ENCODE data around the gene TUBG1. TPM values are rescaled to one million over a fixed set of nuclear protein-coding genes. Genes with fewer than 3 reads are reported as not detected.
A peak's percentile ranks its signal among the peaks of the same experiment; 100 is the strongest.

TUBG1 gene
- total and polyA plus RNA-seq, 9 of the 15 experiments (the other 6 are each of a cell fraction or from before 2014, with no cell fraction given), result 33.1 to 147 (median 66.0) TPM

DNA sequence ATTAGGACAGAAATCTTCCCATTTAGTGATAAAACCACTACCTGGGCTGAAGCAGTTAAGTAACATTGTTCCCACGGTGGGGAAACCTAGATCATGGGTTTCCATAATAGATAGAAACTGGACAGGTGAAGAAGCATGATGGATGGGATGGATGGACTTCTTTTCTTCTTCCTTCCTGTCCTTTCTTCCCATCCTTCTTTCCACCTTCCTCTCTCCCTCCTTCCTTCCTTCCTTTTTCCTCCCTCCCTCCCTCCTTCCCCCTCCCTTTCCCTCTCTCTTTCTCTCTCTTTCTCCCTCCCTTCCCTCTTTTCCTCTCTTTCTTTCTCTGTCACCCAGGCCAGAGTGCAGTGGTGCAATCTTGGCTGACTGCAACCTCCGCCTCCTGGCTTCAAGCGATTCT lies 35.0 kb upstream of the TUBG1 start:
- H3K4me2 ChIP-seq (ENCODE audit: insufficient read depth, low read length), result no peak overlapping the region
- intact Hi-C loops (cut with micrococcal nuclease), result no loop called here
- no peak overlapping the region for H3K27ac ChIP-seq (ENCODE audit: extremely low read depth, low read depth, low read length)
- no peak overlapping the region for H2AFZ ChIP-seq (ENCODE audit: low read depth, low read length)
- DNase-seq (ENCODE audit: extremely low read depth in 1 of 4, low spot score in 3 of 4), result no peak
- POLR2A ChIA-PET, result interaction anchor here (1.6 kb wide), 1 partner anchor 11 kb away, joined by 7 read pairs; no protein-coding TSS in a partner anchor
- H3K79me2 ChIP-seq (ENCODE audit: control insufficient read depth, insufficient read depth, low read length), result peaks cover 78% of the 10 kb centered on the region
- ATAC-seq, result no peak
- BruUV-seq (replicated peaks), result no TSS peak
- in situ Hi-C loops (cut with MboI), result no loop called here
- CTCF ChIA-PET (ENCODE audit: low intra/inter-chr PET ratio), result interaction anchor here (0.6 kb wide), 1 partner anchor 881 kb away, joined by 3 read pairs; no protein-coding TSS in a partner anchor
- H3K36me3 ChIP-seq (ENCODE audit: control insufficient read depth, insufficient read depth, low read length), result peaks cover 74% of the 10 kb centered on the region
- no peaks in the 10 kb centered on the region for H3K9me1 ChIP-seq (ENCODE audit: control insufficient read depth, insufficient read depth, low read length)
- H3K4me1 ChIP-seq (replicated peaks in 1 of 2; ENCODE audit: control insufficient read depth in 2 of 2, insufficient read depth in 2 of 2, low read length in 2 of 2), result peaks cover 23 to 32% of the 10 kb centered on the region in 2 experiments; a peak in 4 of 5 replicates
- H3K27me3 ChIP-seq (ENCODE audit: control insufficient read depth in 2 of 2, insufficient read depth in 2 of 2, low read length in 2 of 2), result no peaks in the 10 kb centered on the region
- no peak overlapping the region for H3K4me3 ChIP-seq
- H3K9me3 ChIP-seq (replicated peaks; ENCODE audit: control insufficient read depth, insufficient read depth, low read depth, low read length), result no peaks in the 10 kb centered on the region
- H3K9ac ChIP-seq (ENCODE audit: insufficient read depth in 1 of 2, low read depth in 2 of 2, low read length in 2 of 2), result no peak overlapping the region
- TF ChIP-seq RFX5 (IDR thresholded peaks at IDR 0.05; ENCODE audit: low read depth, low read length) (no peak), RBFOX2 (IDR thresholded peaks at IDR 0.05; ENCODE audit: low read depth, low read length) (peak; percentile 25; the same call in 1 of the 2 replicates)
- no peaks in the 10 kb centered on the region; the same call in 1 of the 2 replicates for H4K20me1 ChIP-seq (replicated peaks; ENCODE audit: control insufficient read depth, insufficient read depth, low read length)
- FAIRE-seq, result no peak
- 67% methylated on average over 3 of the region's 3 CpGs for WGBS (ENCODE audit: insufficient coverage, low coverage, missing lambda C conversion rate)

DNA sequence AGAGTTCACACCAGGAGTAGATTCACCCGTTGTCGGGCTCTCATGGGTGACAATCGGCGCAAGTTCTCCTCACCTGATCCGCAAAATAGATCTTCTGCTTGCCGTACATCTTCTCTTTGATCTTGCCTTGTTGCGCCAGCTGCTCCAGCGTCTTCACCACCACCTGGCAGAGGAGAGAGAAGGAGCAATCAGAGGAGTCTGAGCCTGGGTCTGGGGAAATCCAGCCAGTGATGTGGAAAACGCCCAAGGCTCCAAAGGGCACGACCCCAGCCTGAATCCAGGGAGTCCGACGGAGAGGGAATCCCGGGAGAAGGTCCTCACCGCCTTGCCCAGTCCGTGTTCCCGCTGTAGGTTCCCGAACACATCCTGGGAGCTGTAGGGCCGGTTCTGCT lies 32.3 kb upstream of the TUBG1 start:
- ATAC-seq, result peak; percentile 2
- H2AFZ ChIP-seq (ENCODE audit: low read depth, low read length), result peak overlapping the region; percentile 67
- H3K36me3 ChIP-seq (ENCODE audit: control insufficient read depth, insufficient read depth, low read length), result peaks cover 71% of the 10 kb centered on the region
- TF ChIP-seq, protein P1, sequence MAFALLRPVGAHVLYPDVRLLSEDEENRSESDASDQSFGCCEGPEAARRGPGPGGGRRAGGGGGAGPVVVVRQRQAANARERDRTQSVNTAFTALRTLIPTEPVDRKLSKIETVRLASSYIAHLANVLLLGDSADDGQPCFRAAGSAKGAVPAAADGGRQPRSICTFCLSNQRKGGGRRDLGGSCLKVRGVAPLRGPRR (CRISPR knock-in tag; IDR thresholded peaks at IDR 0.05), result no peak
- TF ChIP-seq, protein P2, sequence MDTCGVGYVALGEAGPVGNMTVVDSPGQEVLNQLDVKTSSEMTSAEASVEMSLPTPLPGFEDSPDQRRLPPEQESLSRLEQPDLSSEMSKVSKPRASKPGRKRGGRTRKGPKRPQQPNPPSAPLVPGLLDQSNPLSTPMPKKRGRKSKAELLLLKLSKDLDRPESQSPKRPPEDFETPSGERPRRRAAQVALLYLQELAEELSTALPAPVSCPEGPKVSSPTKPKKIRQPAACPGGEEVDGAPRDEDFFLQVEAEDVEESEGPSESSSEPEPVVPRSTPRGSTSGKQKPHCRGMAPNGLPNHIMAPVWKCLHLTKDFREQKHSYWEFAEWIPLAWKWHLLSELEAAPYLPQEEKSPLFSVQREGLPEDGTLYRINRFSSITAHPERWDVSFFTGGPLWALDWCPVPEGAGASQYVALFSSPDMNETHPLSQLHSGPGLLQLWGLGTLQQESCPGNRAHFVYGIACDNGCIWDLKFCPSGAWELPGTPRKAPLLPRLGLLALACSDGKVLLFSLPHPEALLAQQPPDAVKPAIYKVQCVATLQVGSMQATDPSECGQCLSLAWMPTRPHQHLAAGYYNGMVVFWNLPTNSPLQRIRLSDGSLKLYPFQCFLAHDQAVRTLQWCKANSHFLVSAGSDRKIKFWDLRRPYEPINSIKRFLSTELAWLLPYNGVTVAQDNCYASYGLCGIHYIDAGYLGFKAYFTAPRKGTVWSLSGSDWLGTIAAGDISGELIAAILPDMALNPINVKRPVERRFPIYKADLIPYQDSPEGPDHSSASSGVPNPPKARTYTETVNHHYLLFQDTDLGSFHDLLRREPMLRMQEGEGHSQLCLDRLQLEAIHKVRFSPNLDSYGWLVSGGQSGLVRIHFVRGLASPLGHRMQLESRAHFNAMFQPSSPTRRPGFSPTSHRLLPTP (IDR thresholded peaks at IDR 0.05; ENCODE audit: borderline replicate concordance, extremely low read depth, insufficient read length), result no peak
- TF ChIP-seq SIRT6 (IDR thresholded peaks at IDR 0.05; ENCODE audit: low read depth, low read length), result peak; percentile 12
- TF ChIP-seq XRCC3 (IDR thresholded peaks at IDR 0.05), result no peak
- TF ChIP-seq JUNB (CRISPR knock-in tag; conservative IDR thresholded peaks at IDR 0.05), result no peak
- TF ChIP-seq MCM5 (IDR thresholded peaks at IDR 0.05; ENCODE audit: low read depth), result no peak
- TF ChIP-seq ZNF589 (CRISPR knock-in tag; IDR thresholded peaks at IDR 0.05; ENCODE audit: low read depth), result no peak
- TF ChIP-seq KDM1A (IDR thresholded peaks at IDR 0.05), result no peak
- no peak for TF ChIP-seq NFE2L1 (tag; IDR thresholded peaks at IDR 0.05; ENCODE audit: borderline replicate concordance, low read depth)
- TF ChIP-seq RBFOX2 (IDR thresholded peaks at IDR 0.05; ENCODE audit: low read depth, low read length), result no peak
- no peak for TF ChIP-seq CCAR2 (IDR thresholded peaks at IDR 0.05; ENCODE audit: low read depth, low read length)
- no peak for TF ChIP-seq RFX7 (CRISPR knock-in tag; IDR thresholded peaks at IDR 0.05)

More for the DNA sequence above, 32.3 kb upstream of the TUBG1 start:
- TSS peak; percentile 63 for BruUV-seq (replicated peaks)
- peak overlapping the region; percentile 86 for H3K4me2 ChIP-seq (ENCODE audit: insufficient read depth, low read length)
- DNase-seq (ENCODE audit: extremely low read depth in 1 of 4, low spot score in 3 of 4), result no peak
- peak overlapping the region; percentile 85 for H3K27ac ChIP-seq (ENCODE audit: extremely low read depth, low read depth, low read length)
- peaks cover 23 to 34% of the 10 kb centered on the region in 2 experiments for H3K4me1 ChIP-seq (replicated peaks in 1 of 2; ENCODE audit: control insufficient read depth in 2 of 2, insufficient read depth in 2 of 2, low read length in 2 of 2)
- H3K9ac ChIP-seq (ENCODE audit: insufficient read depth in 1 of 2, low read depth in 2 of 2, low read length in 2 of 2), result peak overlapping the region; percentile 96 to 100
- CTCF ChIA-PET (ENCODE audit: low intra/inter-chr PET ratio), result interaction anchor here (0.6 to 1.2 kb wide), 2 partner anchors 362 to 404 kb away, joined by 3 to 4 read pairs; no protein-coding TSS in a partner anchor
- in situ Hi-C loops (cut with MboI) (no loop called here), intact Hi-C loops (cut with micrococcal nuclease) (loop anchor here (1.0 to 5.0 kb wide), 2 partner anchors 103 to 185 kb away; partner anchors contain the start of gene RAMP2)
- H3K9me3 ChIP-seq (replicated peaks; ENCODE audit: control insufficient read depth, insufficient read depth, low read depth, low read length), result no peaks in the 10 kb centered on the region
- POLR2A ChIA-PET, result interaction anchor here (0.6 to 5.7 kb wide), 13 partner anchors 11 to 421 kb away, joined by 3 to 58 read pairs (median 4); partner anchors contain the start of genes MLX and RPL27
- 0% methylated on average over 18 of the region's 18 CpGs for WGBS (ENCODE audit: insufficient coverage, low coverage, missing lambda C conversion rate)
- peaks cover 59% of the 10 kb centered on the region for H3K79me2 ChIP-seq (ENCODE audit: control insufficient read depth, insufficient read depth, low read length)
- H3K9me1 ChIP-seq (ENCODE audit: control insufficient read depth, insufficient read depth, low read length), result no peaks in the 10 kb centered on the region
- H3K27me3 ChIP-seq (ENCODE audit: control insufficient read depth in 2 of 2, insufficient read depth in 2 of 2, low read length in 2 of 2), result no peaks in the 10 kb centered on the region
- peak; percentile 58 for FAIRE-seq
- peak overlapping the region; percentile 70 for H3K4me3 ChIP-seq
- H4K20me1 ChIP-seq (replicated peaks; ENCODE audit: control insufficient read depth, insufficient read depth, low read length), result no peaks in the 10 kb centered on the region; the same call in 1 of the 2 replicates
